HG02642 (cell line): ENCODE results near the gene ELMO1.

Experiments used
- ATAC-seq: cut with Tn5 transposase; IDR thresholded peaks from one replicate; pipeline ENCODE4 v1.9.1; 2021; ENCODE audit warnings: mild to moderate bottlenecking; ENCODE audit not compliant: unreplicated experiment, poor library complexity

The ELMO1 gene

DNA sequence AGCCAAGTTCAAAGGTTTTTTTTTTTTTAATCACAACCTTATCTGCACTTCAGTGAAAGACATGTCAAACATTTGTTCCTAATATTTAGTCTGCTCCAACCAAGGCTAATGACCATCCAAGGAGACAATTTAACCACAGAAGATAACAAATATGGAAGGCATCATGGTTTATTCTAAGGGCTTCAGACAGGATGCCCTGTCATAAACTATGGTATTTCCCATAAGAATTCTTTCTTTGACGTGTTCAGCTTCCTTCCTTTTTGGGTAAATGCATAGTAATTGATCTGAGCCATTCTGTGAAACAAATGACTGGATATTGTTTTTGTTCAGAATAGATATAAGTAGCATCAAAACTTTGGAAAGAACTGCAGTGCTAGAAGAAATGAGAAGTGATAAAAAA is 397.9 kb downstream of the ELMO1 start:
- no peak for ATAC-seq

DNA sequence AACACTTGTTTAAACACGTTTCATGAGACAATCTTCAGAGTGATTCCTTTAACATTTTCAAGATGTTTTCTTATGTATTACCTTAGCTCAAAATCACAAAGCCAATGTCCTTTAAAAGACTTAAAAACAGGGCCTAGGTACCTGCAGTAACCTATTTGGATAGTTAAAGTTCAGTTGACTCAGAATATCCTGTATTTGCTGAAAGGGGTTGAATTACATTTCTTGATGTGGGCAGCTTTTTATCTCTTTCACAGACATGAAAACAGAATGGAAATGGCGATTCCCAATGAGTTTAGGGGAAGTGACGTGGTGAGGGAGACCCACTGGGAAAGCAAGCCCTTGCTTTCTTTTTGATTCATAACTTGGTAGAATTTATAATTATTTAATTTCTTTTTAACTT is 400.0 kb downstream of the ELMO1 start:
- ATAC-seq, result no peak

DNA sequence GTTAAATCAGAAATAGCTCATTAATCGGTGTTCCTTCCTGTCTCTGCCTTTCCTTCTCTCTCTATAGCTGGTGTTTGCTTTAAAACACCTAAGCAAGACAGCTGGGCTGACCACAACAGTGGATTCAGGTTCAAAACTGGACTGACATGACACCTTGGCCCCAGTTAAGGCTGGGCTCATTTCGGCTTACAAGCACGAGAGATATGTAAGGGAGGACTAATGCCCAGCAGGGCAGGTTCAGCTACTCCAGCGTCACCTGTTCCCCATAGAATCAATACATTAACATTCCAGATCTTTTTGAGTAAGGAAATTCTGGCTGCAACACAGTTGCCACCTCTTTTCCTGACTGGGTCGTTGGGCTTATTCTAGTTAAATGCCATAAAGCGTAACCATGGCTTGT is 401.4 kb downstream of the ELMO1 start:
- ATAC-seq, result no peak

DNA sequence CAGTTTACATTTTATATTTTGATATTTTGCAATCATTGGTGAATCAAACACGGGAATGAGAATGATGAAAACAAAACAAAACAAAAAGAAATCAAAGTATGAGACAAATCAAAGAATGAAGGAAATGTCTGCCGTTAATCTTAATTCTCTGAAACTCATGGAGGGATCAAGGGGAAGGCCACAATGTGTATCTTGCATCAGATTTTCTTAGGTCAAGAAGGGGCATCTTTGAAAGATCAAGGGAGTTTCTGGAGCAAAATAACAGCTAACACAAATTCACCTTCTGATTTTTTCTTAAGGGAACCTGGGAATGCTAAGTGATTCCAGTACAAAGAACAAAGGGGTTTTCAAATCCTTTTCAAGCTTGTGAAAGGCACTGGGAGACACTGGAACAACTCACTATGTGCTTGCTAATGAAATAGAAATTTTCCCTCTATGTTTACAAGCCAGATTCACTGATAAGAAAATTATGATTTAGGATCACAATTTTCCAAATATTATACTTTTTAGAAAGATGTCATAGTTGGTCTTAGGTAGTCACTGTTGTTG is 402.1 kb downstream of the ELMO1 start:
- ATAC-seq, result no peak

DNA sequence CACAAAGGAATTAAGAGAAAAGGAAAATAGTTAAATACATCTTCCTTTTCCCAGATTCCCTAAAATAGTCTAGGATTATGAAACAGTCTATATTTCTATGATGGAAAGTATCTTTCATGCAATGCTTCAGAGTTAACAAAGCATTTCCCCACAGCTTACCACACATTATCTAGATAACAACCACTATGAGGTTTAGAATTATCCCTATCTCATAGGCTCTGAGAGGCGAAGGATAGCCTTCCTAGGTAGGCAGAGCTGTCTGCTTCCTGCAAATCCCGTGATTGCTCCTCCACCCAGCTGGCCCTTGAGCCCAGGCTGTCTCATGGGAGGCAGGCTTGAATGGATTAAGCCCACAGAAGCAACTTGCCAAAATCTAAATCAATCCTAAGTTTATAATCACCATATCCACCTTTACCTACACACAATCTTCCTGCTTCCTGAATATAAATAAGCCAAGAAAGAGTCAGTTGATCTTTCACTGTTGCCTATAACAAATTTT is 402.9 kb downstream of the ELMO1 start:
- ATAC-seq, result no peak

DNA sequence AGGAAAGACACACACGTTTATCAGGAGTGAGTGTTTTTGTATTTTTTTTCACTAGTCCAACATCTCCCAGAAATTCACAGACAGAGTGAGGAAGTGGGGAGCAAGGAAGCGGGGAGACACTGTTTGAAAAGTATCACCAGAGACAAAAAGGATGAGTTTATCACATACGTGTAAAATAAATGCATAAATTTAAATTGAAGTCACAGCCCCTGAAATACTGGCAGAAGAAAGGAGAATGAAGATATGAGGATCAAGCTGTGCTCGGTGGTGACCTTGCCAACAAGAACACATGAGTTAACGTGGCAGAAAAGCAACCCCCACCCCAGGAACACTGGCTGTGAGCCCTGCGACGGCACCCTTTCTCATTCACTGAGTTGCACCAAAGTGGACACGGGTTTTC is 407.2 kb downstream of the ELMO1 start:
- ATAC-seq, result no peak

DNA sequence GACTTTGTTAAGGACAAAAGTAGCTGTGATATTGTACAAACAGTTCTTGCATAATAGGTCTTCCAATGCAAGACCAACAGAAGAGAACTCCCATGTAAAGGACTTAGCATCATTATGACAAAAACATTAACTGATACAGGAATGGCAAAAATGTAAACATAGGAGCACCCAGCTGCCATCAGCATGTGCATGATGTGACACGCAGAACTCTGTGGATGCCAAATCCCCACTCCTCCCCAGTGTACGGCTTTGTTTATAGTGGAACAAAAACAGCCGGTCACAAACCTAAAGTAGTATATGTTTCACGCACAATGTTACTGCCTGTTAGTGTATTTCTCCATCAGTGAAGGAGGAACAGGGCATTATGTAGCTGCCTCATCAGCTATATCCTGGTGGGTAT is 408.3 kb downstream of the ELMO1 start:
- ATAC-seq, result no peak

DNA sequence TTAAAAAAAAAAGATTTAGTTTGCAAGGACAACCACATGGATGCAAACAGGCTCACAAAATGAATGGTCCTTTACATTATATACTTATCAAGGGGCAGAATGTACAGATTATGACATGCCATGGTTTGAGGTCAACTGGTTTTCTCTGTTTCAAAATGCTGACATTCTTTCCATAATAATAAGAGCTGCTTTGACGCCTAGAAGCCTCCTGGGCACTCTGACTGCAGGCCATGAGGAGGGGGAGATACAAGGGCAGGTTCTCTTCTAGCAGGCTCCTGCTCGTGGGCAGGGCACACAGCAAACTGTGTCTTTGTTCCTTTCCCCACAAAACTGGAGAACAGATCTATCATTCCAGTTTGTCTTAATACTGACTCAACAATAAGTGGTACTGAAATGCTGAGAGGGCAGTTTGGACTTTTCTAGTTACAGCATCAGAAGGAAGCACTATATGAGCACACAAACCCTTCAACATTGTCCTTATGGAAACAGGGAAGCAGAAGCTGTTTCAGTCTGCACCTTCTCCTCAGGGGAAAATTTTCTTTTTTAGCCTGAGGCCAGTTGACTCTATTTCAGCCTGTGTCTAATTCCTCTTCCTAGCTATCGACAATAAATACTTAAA is 409.4 kb downstream of the ELMO1 start:
- no peak for ATAC-seq

GRCh38 chr7:37038706-37039105 is 410.0 kb downstream of the ELMO1 start:
- ATAC-seq, result no peak

- no peak for ATAC-seq
These were observed 411.4 kb downstream of the ELMO1 start for GRCh38 chr7:37037286-37037685.

DNA sequence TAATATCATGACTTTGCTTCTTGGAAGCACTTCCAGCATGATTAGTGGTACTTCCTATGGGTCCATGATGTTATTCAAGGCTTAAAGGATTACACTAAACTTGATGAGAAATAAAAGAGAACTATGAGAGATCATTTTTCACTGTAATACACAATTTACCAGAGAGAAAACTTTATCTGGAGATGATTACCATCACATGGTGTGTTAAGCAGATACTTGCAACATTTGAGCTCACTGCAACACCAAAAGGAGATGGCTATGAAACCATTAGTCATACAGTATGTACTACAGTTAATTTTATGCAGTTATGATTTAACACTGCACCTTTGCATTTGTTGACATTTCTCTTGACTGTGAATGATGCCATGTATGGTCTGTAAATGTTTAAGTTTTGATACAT is 413.0 kb downstream of the ELMO1 start:
- ATAC-seq, result no peak

DNA sequence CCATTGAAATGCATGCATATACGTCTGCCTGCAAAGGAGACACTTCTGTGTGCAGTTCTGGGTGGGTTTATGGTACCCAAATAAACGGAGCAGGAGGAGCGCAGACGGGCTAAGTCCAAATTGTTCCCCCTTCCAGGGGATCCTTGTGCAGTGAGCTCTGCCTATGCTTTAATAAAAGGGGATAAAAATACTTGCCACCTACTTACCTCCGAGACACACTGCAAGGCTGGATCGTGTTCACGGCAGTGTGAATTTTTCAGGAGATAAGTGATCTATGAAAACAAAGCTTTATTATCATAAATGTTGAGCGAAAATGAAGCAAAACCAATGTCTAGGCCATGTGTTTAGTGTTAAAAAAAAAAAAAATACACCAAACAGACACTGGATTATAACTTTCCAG is 415.5 kb downstream of the ELMO1 start:
- ATAC-seq, result no peak

DNA sequence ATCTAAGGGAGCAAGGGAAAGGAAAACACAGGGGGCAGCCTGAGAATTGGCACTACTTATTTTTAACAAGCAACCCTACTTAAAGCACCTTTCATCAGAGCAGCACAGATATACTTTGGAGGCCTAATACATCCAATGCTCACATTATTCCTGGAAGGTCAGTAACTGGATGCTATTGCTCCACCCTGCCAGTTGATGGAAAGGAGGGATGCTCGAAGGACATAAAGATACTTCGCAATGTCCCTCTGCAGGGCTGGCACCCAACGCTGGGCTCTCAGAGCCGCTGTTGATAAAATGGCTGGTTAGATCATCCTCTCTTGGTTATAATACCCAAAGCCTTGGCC is 416.4 kb downstream of the ELMO1 start:
- ATAC-seq, result no peak

- ATAC-seq, result no peak
These were observed 416.9 kb downstream of the ELMO1 start for GRCh38 chr7:37031571-37032257.

- ATAC-seq, result no peak
These were observed 419.7 kb downstream of the ELMO1 start for GRCh38 chr7:37028909-37029440.

GRCh38 chr7:37027557-37028341 is 420.9 kb downstream of the ELMO1 start:
- no peak for ATAC-seq

- ATAC-seq, result no peak
These were observed 421.6 kb downstream of the ELMO1 start for GRCh38 chr7:37027104-37027503.

DNA sequence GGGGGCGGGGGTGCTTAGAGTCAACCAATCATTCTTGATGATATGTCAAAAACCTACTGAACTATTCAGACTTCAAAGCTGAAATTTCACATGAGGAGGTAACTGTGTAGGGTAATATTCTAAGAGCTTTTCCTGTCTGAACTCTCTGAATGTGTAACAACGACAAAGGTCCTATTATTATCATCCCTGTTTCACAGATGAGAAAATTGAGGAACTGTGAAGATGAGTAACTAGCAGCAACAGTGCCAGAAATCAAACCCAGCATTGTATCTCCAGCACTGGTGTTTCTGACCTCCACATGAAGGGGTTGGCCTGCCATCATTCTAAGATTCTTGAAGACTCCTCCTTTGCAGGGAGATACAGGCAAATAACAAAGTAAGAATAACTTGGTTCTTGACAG is 429.7 kb downstream of the ELMO1 start:
- ATAC-seq, result peak; percentile 53

DNA sequence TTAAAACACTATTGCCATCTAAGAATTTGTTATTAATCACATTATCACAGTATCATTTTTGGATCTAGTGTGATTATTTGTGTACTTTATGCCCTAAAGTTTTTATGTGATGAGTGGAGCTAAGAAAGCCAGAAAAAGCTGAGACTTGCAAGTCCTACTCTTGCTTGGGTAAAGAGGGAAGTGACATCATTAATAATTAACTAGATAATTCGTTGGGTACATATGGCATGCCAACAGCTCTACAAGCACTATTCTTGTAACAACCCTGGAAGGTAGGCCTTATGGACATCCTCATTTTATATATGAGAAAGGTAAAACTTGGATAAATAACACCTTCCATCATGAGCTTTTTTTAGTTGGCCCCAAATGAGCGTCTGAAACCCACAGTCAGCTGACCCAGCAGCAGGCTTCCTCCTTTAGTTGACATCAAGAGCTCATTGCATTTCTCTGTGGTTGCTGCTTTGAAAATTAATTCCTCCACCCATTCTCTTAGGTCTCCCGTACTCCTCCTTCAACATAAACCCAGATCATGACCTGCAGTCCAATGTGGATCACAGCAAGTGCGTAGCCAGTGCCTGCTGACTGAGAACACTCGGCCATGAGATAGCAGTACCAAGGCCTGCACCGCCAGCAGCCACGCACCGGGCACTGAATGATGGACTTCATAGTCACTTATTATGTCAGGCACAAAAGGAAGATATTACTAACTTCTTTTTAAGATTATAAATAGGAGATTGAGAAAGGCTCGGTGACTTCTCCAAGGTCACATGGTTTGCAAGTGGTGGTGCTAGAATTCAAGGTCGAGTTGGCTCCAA is 432.4 kb downstream of the ELMO1 start:
- ATAC-seq, result no peak

DNA sequence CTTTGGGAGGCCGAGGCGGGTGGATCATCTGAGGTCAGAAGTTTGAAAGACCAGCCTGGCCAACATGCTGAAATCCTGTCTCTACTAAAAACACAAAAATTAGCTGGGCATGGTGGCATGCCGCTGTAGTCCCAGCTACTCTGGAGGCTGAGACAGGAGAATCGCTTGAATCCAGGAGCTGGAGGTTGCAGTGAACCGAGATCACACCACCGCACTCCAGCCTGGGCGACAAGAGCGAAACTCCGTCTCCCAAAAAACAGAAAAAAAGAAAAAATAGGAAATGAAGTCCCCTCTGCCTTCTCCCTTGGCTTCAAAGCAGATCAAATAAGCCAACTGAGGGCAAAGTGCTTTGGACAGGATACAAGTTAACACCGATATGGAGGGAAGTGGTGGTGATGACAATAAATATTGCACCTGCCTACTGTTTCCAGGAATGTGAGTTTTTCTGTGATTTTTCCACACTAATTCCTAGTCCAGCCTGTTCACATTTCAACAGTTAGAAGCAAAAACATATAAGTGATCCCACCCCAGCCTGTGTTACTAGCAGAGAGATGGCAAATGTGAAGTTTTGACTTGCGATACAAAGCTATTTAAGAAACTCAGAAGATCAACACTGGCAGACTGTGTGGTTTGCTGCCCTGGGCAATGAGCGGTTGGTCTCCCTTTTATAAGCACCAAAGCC is 433.2 kb downstream of the ELMO1 start:
- ATAC-seq, result no peak
